Caco-2 (cell line): ENCODE data around the gene AXIN1. TPM values are rescaled to one million over a fixed set of nuclear protein-coding genes. Genes with fewer than 3 reads are reported as not detected.

Experiments used
- BruUV-seq: library from RNA; stranded (reverse); fragments of 400-500 nt; replicated peaks from 2 replicates; lab custom pipeline; 2021; lab: Mats Ljungman, UMichigan
- CTCF ChIA-PET: fragments of 300-600 bp; sonication (Branson Sonifier 250); formaldehyde crosslinking; loops from one replicate; lab custom pipeline; 2022; ENCODE audit warnings: antibody characterized with exemption; lab: Charles Lee
- POLR2A ChIA-PET: fragments of 300-600 bp; sonication (Branson Sonifier 250); formaldehyde crosslinking; loops from one replicate; lab custom pipeline; 2022; ENCODE audit warnings: antibody characterized with exemption; lab: Charles Lee
- DNase-seq, 2 experiments: peaks; one replicate each; pipeline versions ENCODE4 v3.0.0 to v3.0.0-alpha.2; 2020 to 2022
- H3K27me3 ChIP-seq: replicated peaks from 2 replicates; pipeline ENCODE4 v1.6.0; 2011; ENCODE audit warnings: low read length; ENCODE audit not compliant: control insufficient read depth, insufficient read depth
- H3K36me3 ChIP-seq: 2 replicates; pipeline ENCODE4 v1.5.1; 2011; ENCODE audit warnings: low read length; ENCODE audit not compliant: control insufficient read depth, insufficient read depth
- H3K4me1 ChIP-seq: fragments of 250-450 bp; sonication (Bioruptor Pico); 2 replicates; pipeline ENCODE4 v1.5.1; 2020; ENCODE audit warnings: mild to moderate bottlenecking
- H3K4me3 ChIP-seq: 2 replicates; pipeline ENCODE4 v1.5.1; 2011; ENCODE audit warnings: low read depth, mild to moderate bottlenecking, control low read depth, low read length
- H3K9me3 ChIP-seq: fragments of 250-450 bp; sonication (Bioruptor Pico); 2 replicates; pipeline ENCODE4 v1.5.1; 2020; ENCODE audit warnings: mild to moderate bottlenecking, moderate library complexity
- H3K27ac Mint-ChIP-seq: one replicate; pipeline ENCODE4 v1.8.0; 2022; ENCODE audit warnings: mixed read lengths; ENCODE audit not compliant: unreplicated experiment
- H3K27me3 Mint-ChIP-seq: one replicate; pipeline ENCODE4 v1.8.0; 2022; ENCODE audit warnings: mixed read lengths; ENCODE audit not compliant: insufficient read depth, unreplicated experiment
- H3K36me3 Mint-ChIP-seq: one replicate; pipeline ENCODE4 v1.8.0; 2022; ENCODE audit warnings: mild to moderate bottlenecking, mixed read lengths; ENCODE audit not compliant: insufficient read depth, unreplicated experiment
- H3K4me1 Mint-ChIP-seq: one replicate; pipeline ENCODE4 v1.8.0; 2022; ENCODE audit warnings: low read depth, mixed read lengths; ENCODE audit not compliant: unreplicated experiment
- H3K4me3 Mint-ChIP-seq: one replicate; pipeline ENCODE4 v1.8.0; 2022; ENCODE audit warnings: mild to moderate bottlenecking, moderate library complexity, mixed read lengths; ENCODE audit not compliant: unreplicated experiment
- H3K9me3 Mint-ChIP-seq: one replicate; pipeline ENCODE4 v1.8.0; 2022; ENCODE audit warnings: mixed read lengths; ENCODE audit not compliant: unreplicated experiment
- intact Hi-C: fragments of 100-400 bp; cut with micrococcal nuclease; formaldehyde crosslinking; loops from one replicate; pipeline ENCODE4 v1.10.0; 2022; ENCODE audit not compliant: unreplicated experiment
- total RNA-seq: library from RNA; stranded (reverse); gene quantifications from 2 replicates; pipeline ENCODE4 v1.2.3, GENCODE V29; 2022
- TF ChIP-seq, protein P1 (sequence below), 2 experiments: fragments of 200-600 bp in 1 of 2; IDR thresholded peaks; 1 replicate in 1 of 2; 2 replicates in 1 of 2; pipeline versions ENCODE4 v1.5.1 to v1.8.0; 2011 to 2022; ENCODE audit warnings: antibody characterized with exemption in 1 of 2, control low read depth in 1 of 2, inconsistent platforms in 1 of 2, low read depth in 1 of 2, low read length in 1 of 2, mild to moderate bottlenecking in 1 of 2, moderate library complexity in 1 of 2; ENCODE audit not compliant: insufficient read depth in 1 of 2, severe bottlenecking in 1 of 2, unreplicated experiment in 1 of 2

The AXIN1 gene
- total RNA-seq, 1 experiment from 2014 or later: 34.5 TPM

DNA sequence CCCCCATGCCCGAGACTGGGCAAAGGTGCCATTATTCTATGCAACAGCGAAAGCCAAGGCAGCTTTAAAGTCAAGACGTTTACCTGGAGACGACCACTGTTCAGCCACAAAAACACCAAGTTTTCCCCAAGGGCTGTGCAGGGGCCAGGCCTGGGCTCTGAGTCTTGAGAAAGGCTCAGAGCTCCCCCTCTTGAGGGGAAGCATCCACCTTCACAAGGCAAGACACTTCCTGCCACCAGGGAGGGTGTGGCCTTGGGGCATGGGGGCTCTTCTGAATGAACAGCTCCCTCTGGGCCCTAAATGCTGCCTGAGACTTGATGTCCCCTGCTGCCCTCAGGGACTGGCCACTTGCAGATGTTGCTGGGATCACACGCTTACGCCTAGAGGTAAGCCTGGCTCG lies 43.0 kb downstream of the AXIN1 start:
- H3K4me1 ChIP-seq: no peaks in the 10 kb centered on the region
- H3K36me3 ChIP-seq: peaks cover 1% of the 10 kb centered on the region
- CTCF ChIA-PET: no interaction called here
- Mint-ChIP-seq H3K27ac (no peak overlapping the region), H3K36me3 (peaks cover 32% of the 10 kb centered on the region), H3K4me1 (no peaks in the 10 kb centered on the region), H3K9me3 (no peaks in the 10 kb centered on the region), H3K4me3 (no peak overlapping the region), H3K27me3 (no peaks in the 10 kb centered on the region)
- intact Hi-C loops: no loop called here
- no TSS peak for BruUV-seq
- H3K9me3 ChIP-seq: no peaks in the 10 kb centered on the region
- TF ChIP-seq, protein P1, sequence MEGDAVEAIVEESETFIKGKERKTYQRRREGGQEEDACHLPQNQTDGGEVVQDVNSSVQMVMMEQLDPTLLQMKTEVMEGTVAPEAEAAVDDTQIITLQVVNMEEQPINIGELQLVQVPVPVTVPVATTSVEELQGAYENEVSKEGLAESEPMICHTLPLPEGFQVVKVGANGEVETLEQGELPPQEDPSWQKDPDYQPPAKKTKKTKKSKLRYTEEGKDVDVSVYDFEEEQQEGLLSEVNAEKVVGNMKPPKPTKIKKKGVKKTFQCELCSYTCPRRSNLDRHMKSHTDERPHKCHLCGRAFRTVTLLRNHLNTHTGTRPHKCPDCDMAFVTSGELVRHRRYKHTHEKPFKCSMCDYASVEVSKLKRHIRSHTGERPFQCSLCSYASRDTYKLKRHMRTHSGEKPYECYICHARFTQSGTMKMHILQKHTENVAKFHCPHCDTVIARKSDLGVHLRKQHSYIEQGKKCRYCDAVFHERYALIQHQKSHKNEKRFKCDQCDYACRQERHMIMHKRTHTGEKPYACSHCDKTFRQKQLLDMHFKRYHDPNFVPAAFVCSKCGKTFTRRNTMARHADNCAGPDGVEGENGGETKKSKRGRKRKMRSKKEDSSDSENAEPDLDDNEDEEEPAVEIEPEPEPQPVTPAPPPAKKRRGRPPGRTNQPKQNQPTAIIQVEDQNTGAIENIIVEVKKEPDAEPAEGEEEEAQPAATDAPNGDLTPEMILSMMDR (IDR thresholded peaks at IDR 0.05; ENCODE audit: insufficient read depth in 1 of 2, low read depth in 1 of 2, low read length in 1 of 2, severe bottlenecking in 1 of 2, unreplicated experiment in 1 of 2): no peak
- H3K4me3 ChIP-seq: no peak overlapping the region
- DNase-seq: no peak
- POLR2A ChIA-PET: no interaction called here
- no peaks in the 10 kb centered on the region for H3K27me3 ChIP-seq

DNA sequence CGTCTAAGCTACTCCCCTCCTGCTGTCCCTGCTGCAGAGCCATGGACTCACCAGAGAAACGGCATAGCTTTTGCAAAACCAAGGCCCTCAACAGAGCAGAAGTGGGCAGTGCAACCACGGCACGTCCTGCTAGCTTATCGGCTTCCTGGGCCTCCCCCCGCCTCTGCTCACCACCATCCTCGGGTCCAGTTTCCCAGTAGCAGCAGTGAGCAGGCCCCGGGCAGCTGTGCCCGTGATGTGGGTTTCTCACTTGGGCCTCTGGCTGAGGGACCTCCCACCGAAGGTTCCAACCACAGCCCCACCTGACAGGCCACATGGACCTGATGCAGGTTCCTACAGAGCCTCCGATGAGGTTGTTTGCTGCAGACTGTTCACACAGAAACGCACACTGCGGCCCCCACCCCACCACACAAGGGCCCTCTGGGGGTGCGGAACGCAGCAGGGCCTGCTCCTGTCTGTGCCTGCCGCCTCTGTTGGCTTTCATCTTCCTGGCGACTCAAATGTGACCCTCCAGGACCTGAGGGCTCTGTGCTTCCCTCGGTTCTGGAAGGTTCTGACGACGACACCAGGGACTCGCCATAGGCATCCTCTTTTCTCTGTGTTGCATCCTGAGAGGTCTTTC lies 44.7 kb downstream of the AXIN1 start:
- BruUV-seq: no TSS peak
- no peak for DNase-seq
- Histone ChIP-seq H3K36me3 (peaks cover 1% of the 10 kb centered on the region), H3K4me3 (no peak overlapping the region), H3K4me1 (no peaks in the 10 kb centered on the region), H3K9me3 (no peaks in the 10 kb centered on the region), H3K27me3 (no peaks in the 10 kb centered on the region)
- Mint-ChIP-seq H3K27me3 (no peaks in the 10 kb centered on the region), H3K36me3 (peaks cover 33% of the 10 kb centered on the region), H3K4me3 (no peak overlapping the region), H3K27ac (no peak overlapping the region), H3K9me3 (no peaks in the 10 kb centered on the region), H3K4me1 (no peaks in the 10 kb centered on the region)
- intact Hi-C loops: no loop called here
- CTCF ChIA-PET: no interaction called here
- TF ChIP-seq, protein P1 (IDR thresholded peaks at IDR 0.05; ENCODE audit: insufficient read depth in 1 of 2, low read depth in 1 of 2, low read length in 1 of 2, severe bottlenecking in 1 of 2, unreplicated experiment in 1 of 2): no peak
- POLR2A ChIA-PET: no interaction called here

- CTCF ChIA-PET: no interaction called here
- intact Hi-C loops: no loop called here
- no peak overlapping the region for H3K4me3 Mint-ChIP-seq
- DNase-seq: no peak
- Histone ChIP-seq H3K27me3 (no peaks in the 10 kb centered on the region), H3K36me3 (peaks cover 1% of the 10 kb centered on the region), H3K4me1 (no peaks in the 10 kb centered on the region), H3K4me3 (no peak overlapping the region), H3K9me3 (no peaks in the 10 kb centered on the region)
- no peak overlapping the region for H3K27ac Mint-ChIP-seq
- H3K36me3 Mint-ChIP-seq: peaks cover 33% of the 10 kb centered on the region
- POLR2A ChIA-PET: no interaction called here
- H3K4me1 Mint-ChIP-seq: no peaks in the 10 kb centered on the region
- no peaks in the 10 kb centered on the region for H3K9me3 Mint-ChIP-seq
- no TSS peak for BruUV-seq
- H3K27me3 Mint-ChIP-seq: no peaks in the 10 kb centered on the region
- TF ChIP-seq, protein P1 (IDR thresholded peaks at IDR 0.05; ENCODE audit: insufficient read depth in 1 of 2, low read depth in 1 of 2, low read length in 1 of 2, severe bottlenecking in 1 of 2, unreplicated experiment in 1 of 2): no peak
These were observed 45.6 kb downstream of the AXIN1 start for GRCh38 chr16:306911-307370.
